Ascending aorta (tissue), 2 donors: ENCODE results near the gene CMIP. TPM values are rescaled to one million over a fixed set of nuclear protein-coding genes. Genes with fewer than 3 reads are reported as not detected.

ENCODE experiments used
- DNase-seq, 2 donors: peaks; one replicate each; pipeline ENCODE4 v3.0.0-alpha.2; 2019; ENCODE audit warnings: low spot score in 2 of 2
- H3K27ac ChIP-seq, 2 donors: fragments of 200-600 bp; sonication (generic); one replicate each; pipeline ENCODE4 v1.5.1; 2016 to 2017; ENCODE audit warnings: mild to moderate bottlenecking in 1 of 2
- H3K27me3 ChIP-seq: fragments of 200-600 bp; sonication (generic); one replicate; pipeline ENCODE4 v1.5.1; 2017
- H3K36me3 ChIP-seq, 2 donors: fragments of 200-600 bp; sonication (generic); one replicate each; pipeline ENCODE4 v1.5.1; 2016
- H3K4me1 ChIP-seq, 2 donors: fragments of 200-600 bp; sonication (generic); one replicate each; pipeline ENCODE4 v1.5.1; 2016 to 2017; ENCODE audit warnings: mild to moderate bottlenecking in 1 of 2
- H3K4me3 ChIP-seq, 2 donors: fragments of 200-600 bp; sonication (generic); one replicate each; pipeline ENCODE4 v1.5.1; 2016 to 2017; ENCODE audit warnings: mild to moderate bottlenecking in 1 of 2
- H3K9me3 ChIP-seq, 2 donors: fragments of 200-600 bp; sonication (generic); one replicate each; pipeline ENCODE4 v1.5.1; 2016
- CTCF ChIP-seq, 3 experiments: fragments of 200-600 bp in 2 of 3; fragments of 450-650 bp in 1 of 3; sonication (generic) in 2 of 3; IDR thresholded peaks; one replicate each; pipeline ENCODE4 v1.5.1; 2016 to 2019; ENCODE audit warnings: antibody characterized with exemption in 3 of 3, mild to moderate bottlenecking in 1 of 3, moderate library complexity in 1 of 3
- intact Hi-C: fragments of 100-400 bp; cut with DNase I; formaldehyde crosslinking; loops from one replicate; pipeline ENCODE4 v1.15.1; 2023
- total RNA-seq: library from RNA; depleted of rRNA; stranded (reverse); fragments of >200 nt; gene quantifications from one replicate; pipeline ENCODE4 v1.1.0, GENCODE V29; 2016

Gene CMIP
- total RNA-seq, 1 donor from 2014 or later: 110 TPM

- peak overlapping the region; percentile 26 to 36 for H3K27ac ChIP-seq
- H3K4me3 ChIP-seq: no peak overlapping the region
- DNase-seq: peak; percentile 49 to 79
- H3K36me3 ChIP-seq: no peaks in the 10 kb centered on the region
- no peak for TF ChIP-seq CTCF (IDR thresholded peaks at IDR 0.05)
- no peaks in the 10 kb centered on the region for H3K27me3 ChIP-seq
- intact Hi-C loops: no loop called here
- H3K4me1 ChIP-seq: peaks cover 0 to under 1% of the 10 kb centered on the region in 2 donors
- H3K9me3 ChIP-seq: no peaks in the 10 kb centered on the region
Observed at GRCh38 chr16:81481207-81481821, 36.7 kb downstream of the CMIP start.

GRCh38 chr16:81482329-81483063, 37.9 kb downstream of the CMIP start:
- no peak for TF ChIP-seq CTCF (IDR thresholded peaks at IDR 0.05)
- Histone ChIP-seq H3K4me3 (no peak overlapping the region), H3K27ac (peak overlapping the region in 1 of 2 donors; percentile 7), H3K27me3 (no peaks in the 10 kb centered on the region), H3K9me3 (no peaks in the 10 kb centered on the region), H3K36me3 (no peaks in the 10 kb centered on the region), H3K4me1 (peaks cover 0 to 9% of the 10 kb centered on the region in 2 donors)
- no peak for DNase-seq
- intact Hi-C loops: no loop called here

- DNase-seq: no peak
- H3K4me1 ChIP-seq: peaks cover 0 to 9% of the 10 kb centered on the region in 2 donors
- H3K4me3 ChIP-seq: no peak overlapping the region
- no peaks in the 10 kb centered on the region for H3K9me3 ChIP-seq
- intact Hi-C loops: no loop called here
- H3K27me3 ChIP-seq: no peaks in the 10 kb centered on the region
- no peak overlapping the region for H3K27ac ChIP-seq
- H3K36me3 ChIP-seq: no peaks in the 10 kb centered on the region
- no peak for TF ChIP-seq CTCF (IDR thresholded peaks at IDR 0.05)
Observed at GRCh38 chr16:81483064-81483969, 38.7 kb downstream of the CMIP start.

- H3K4me3 ChIP-seq: no peak overlapping the region
- H3K4me1 ChIP-seq: peaks cover 0 to 9% of the 10 kb centered on the region in 2 donors
- H3K36me3 ChIP-seq: no peaks in the 10 kb centered on the region
- no peaks in the 10 kb centered on the region for H3K27me3 ChIP-seq
- intact Hi-C loops: no loop called here
- no peaks in the 10 kb centered on the region for H3K9me3 ChIP-seq
- no peak overlapping the region for H3K27ac ChIP-seq
- TF ChIP-seq CTCF (IDR thresholded peaks at IDR 0.05): no peak
- no peak for DNase-seq
Observed at GRCh38 chr16:81483970-81484595, 39.5 kb downstream of the CMIP start.

- Histone ChIP-seq H3K4me1 (peaks cover 0 to 9% of the 10 kb centered on the region in 2 donors), H3K9me3 (no peaks in the 10 kb centered on the region), H3K27ac (no peak overlapping the region), H3K4me3 (no peak overlapping the region), H3K36me3 (no peaks in the 10 kb centered on the region), H3K27me3 (no peaks in the 10 kb centered on the region)
- DNase-seq: no peak
- no peak for TF ChIP-seq CTCF (IDR thresholded peaks at IDR 0.05)
- intact Hi-C loops: loop anchor here (5.0 kb wide), 1 partner anchor 43 kb away; the partner anchor contains the start of gene CMIP
Observed at GRCh38 chr16:81484908-81485624, 40.5 kb downstream of the CMIP start.
